Progenitor cell of endocrine pancreas (in vitro differentiated cells): ENCODE data around the gene CCDC82. TPM values are rescaled to one million over a fixed set of nuclear protein-coding genes. Genes with fewer than 3 reads are reported as not detected.

Experiments
- DNase-seq: peaks from one replicate; pipeline ENCODE4 v3.0.0; 2021; ENCODE audit warnings: low spot score; ENCODE audit not compliant: unreplicated experiment
- H3K27ac Mint-ChIP-seq: 2 replicates; pipeline ENCODE4 v1.8.0; 2021; ENCODE audit warnings: mild to moderate bottlenecking, moderate library complexity, mixed read lengths
- H3K27me3 Mint-ChIP-seq: 2 replicates; pipeline ENCODE4 v1.8.0; 2021; ENCODE audit warnings: mixed read lengths
- H3K36me3 Mint-ChIP-seq: 2 replicates; pipeline ENCODE4 v1.8.0; 2022; ENCODE audit warnings: mixed read lengths; ENCODE audit not compliant: insufficient read depth
- H3K4me1 Mint-ChIP-seq: 2 replicates; pipeline ENCODE4 v1.8.0; 2021; ENCODE audit warnings: low read depth, mixed read lengths
- H3K4me3 Mint-ChIP-seq: 2 replicates; pipeline ENCODE4 v1.8.0; 2021; ENCODE audit warnings: low read depth, mild to moderate bottlenecking, moderate library complexity, mixed read lengths
- H3K9me3 Mint-ChIP-seq: 2 replicates; pipeline ENCODE4 v1.8.0; 2021; ENCODE audit warnings: low read depth, mixed read lengths
- total RNA-seq: library from RNA; stranded (reverse); gene quantifications from 2 replicates; pipeline ENCODE4 v1.2.1, GENCODE V29; 2021
- TF ChIP-seq, protein P1 (sequence below): fragments of 200-600 bp; sonication (generic); IDR thresholded peaks from one replicate; pipeline ENCODE4 v1.5.0; 2021; ENCODE audit warnings: antibody characterized with exemption, mild to moderate bottlenecking; ENCODE audit not compliant: unreplicated experiment

CCDC82 gene
- total RNA-seq, 1 donor from 2014 or later: 26.3 TPM

DNA sequence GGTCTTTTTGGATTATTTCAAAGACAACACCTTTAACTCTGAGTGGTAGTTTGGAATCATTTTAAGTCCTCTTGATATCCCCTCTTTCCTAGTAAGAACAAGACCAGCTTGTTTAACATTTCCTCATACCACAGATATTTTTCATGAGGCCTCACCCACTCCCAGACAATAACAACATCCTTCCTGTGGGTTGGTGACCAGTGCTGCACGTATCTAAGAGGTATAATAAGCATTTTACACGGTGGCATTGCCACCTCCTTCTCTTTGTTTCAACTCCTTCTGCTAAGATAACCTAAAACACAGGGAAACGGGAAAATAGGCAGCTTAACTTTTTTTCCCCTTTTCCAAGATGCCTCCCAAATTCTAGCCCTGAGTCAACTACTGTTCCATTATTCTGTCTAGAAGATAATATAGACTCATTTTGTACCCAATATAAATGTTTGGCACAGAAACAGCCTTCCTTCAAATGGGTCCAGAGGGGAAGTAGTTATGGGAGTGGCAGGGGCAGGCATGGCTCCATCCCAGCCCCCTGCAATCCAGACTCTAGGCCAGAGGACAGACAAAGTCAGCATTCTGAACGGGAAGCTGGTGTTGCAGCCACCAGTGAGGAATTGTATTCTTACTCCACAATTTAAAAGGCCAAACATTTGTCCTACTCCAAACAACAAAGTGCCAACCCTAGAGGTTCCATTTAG lies 75.2 kb downstream of the CCDC82 start:
- Mint-ChIP-seq H3K4me3 (no peak overlapping the region), H3K9me3 (no peaks in the 10 kb centered on the region), H3K4me1 (peaks cover 30% of the 10 kb centered on the region), H3K27ac (peak overlapping the region; percentile 47), H3K36me3 (peaks cover 1% of the 10 kb centered on the region), H3K27me3 (no peaks in the 10 kb centered on the region)
- TF ChIP-seq, protein P1, sequence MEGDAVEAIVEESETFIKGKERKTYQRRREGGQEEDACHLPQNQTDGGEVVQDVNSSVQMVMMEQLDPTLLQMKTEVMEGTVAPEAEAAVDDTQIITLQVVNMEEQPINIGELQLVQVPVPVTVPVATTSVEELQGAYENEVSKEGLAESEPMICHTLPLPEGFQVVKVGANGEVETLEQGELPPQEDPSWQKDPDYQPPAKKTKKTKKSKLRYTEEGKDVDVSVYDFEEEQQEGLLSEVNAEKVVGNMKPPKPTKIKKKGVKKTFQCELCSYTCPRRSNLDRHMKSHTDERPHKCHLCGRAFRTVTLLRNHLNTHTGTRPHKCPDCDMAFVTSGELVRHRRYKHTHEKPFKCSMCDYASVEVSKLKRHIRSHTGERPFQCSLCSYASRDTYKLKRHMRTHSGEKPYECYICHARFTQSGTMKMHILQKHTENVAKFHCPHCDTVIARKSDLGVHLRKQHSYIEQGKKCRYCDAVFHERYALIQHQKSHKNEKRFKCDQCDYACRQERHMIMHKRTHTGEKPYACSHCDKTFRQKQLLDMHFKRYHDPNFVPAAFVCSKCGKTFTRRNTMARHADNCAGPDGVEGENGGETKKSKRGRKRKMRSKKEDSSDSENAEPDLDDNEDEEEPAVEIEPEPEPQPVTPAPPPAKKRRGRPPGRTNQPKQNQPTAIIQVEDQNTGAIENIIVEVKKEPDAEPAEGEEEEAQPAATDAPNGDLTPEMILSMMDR: no peak
- no peak for DNase-seq

DNA sequence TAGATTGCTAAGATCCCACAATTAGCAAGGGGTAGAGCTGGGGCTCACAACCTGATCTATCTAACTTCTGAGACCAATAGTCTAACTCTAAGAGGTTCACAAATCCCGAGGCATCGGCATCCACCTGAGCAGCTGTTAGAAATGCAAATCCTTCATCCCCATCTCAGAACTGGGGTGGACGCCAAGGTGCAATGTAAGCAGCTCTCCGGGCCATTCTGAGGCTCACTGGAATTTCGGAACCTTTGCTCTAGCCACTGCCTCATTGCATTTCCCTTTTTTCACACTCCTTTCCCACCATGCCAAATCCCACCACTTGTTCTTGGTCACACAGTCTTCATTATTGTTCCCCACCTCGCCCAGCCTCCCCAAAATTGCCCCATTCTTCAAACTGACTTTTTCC lies 76.5 kb downstream of the CCDC82 start:
- Mint-ChIP-seq H3K9me3 (no peaks in the 10 kb centered on the region), H3K4me1 (peaks cover 37% of the 10 kb centered on the region), H3K36me3 (peaks cover 1% of the 10 kb centered on the region), H3K27me3 (no peaks in the 10 kb centered on the region), H3K4me3 (no peak overlapping the region), H3K27ac (no peak overlapping the region)
- no peak for DNase-seq
- TF ChIP-seq, protein P1: no peak

DNA sequence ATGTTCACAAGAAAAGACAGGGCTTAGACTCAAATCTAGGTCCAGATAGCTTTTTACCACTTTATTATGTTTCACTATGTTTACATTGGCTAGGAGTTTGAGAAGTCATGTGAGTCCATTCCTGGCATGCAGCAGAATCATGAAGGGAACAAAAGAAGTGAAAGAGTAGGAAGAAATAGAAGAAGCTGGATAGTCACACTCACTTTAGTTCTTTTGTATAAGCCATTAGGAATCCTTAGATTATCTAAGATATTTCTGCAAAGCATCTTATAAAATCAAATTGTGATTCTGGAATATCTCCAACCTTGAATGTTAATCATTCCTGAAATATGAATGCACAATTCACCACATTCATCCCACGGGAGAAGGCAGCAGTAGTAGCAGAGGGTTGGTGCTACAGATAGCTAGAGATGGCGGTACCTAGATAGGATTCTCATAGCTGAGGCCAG lies 78.6 kb downstream of the CCDC82 start:
- Mint-ChIP-seq H3K9me3 (no peaks in the 10 kb centered on the region), H3K4me1 (peaks cover 45% of the 10 kb centered on the region), H3K36me3 (peaks cover under 1% of the 10 kb centered on the region), H3K4me3 (no peak overlapping the region), H3K27me3 (no peaks in the 10 kb centered on the region), H3K27ac (no peak overlapping the region)
- no peak for DNase-seq
- TF ChIP-seq, protein P1: no peak

DNA sequence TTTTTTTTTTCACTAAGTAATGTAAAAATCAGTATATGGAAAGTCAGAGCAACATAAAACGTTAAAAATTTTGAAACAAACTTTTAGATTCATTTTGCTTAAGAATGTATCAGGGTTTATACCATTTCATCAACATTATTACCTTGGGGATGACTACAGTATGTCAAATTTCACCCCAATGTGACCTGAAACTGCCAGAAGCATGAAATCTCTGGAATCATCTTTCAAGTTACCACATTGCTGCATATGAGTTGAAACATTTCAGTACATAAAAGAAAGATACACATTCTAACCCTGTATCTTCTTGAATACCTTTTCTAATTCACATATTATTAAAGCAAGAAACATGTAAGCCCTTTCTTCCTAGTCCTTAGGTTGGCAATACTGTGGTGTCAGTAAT lies 79.5 kb downstream of the CCDC82 start:
- peaks cover 45% of the 10 kb centered on the region for H3K4me1 Mint-ChIP-seq
- H3K36me3 Mint-ChIP-seq: no peaks in the 10 kb centered on the region
- H3K27ac Mint-ChIP-seq: no peak overlapping the region

DNA sequence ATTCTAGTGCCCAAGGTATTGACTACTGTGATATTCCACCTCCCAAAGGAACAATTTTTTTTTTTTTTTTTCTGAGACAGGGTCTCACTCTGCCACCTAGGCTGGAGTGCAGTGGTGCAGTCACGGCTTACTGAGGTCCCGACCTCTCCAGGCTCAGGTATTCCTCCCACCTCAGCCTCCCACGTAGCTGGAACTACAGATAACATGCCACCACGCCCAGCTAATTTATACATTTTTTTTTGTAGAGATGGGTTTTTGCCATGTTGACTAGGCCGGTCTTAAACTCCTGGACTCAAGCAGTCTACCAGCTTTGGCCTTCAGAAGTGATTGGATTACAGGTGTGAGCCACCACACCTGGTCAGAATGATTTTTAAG lies 80.1 kb downstream of the CCDC82 start:
- no peak for DNase-seq
- Mint-ChIP-seq H3K4me3 (no peak overlapping the region), H3K27ac (no peak overlapping the region), H3K9me3 (no peaks in the 10 kb centered on the region), H3K27me3 (no peaks in the 10 kb centered on the region), H3K4me1 (peaks cover 42% of the 10 kb centered on the region), H3K36me3 (no peaks in the 10 kb centered on the region)
- TF ChIP-seq, protein P1: no peak

More for the DNA sequence above, 79.5 kb downstream of the CCDC82 start:
- no peaks in the 10 kb centered on the region for H3K27me3 Mint-ChIP-seq
- H3K9me3 Mint-ChIP-seq: no peaks in the 10 kb centered on the region
- DNase-seq: no peak
- H3K4me3 Mint-ChIP-seq: no peak overlapping the region
- TF ChIP-seq, protein P1: no peak
